Lung (tissue), 12 donors: Measurements from ENCODE around the gene C4BPB. TPM values are rescaled to one million over a fixed set of nuclear protein-coding genes. Genes with fewer than 3 reads are reported as not detected.

Experiments used
- ATAC-seq: fragments of 200-7000 bp; cut with Tn5 transposase; one replicate; pipeline ENCODE4 v1.9.1; 2020; ENCODE audit warnings: moderate number of reproducible peaks; ENCODE audit not compliant: insufficient read depth, low FRiP score
- DNase-seq, 3 donors: peaks; one replicate each; pipeline ENCODE4 v3.0.0-alpha.2; 2013 to 2017
- H3K27ac ChIP-seq, 2 donors: one replicate each; pipeline ENCODE4 v1.5.1; 2013; ENCODE audit warnings: mild to moderate bottlenecking in 2 of 2, moderate library complexity in 2 of 2, control low read depth in 1 of 2, inconsistent platforms in 1 of 2, low read depth in 1 of 2, low read length in 1 of 2
- H3K27me3 ChIP-seq, 3 donors: one replicate each; pipeline ENCODE4 v1.5.1; 2013; ENCODE audit warnings: low read length in 2 of 3; ENCODE audit not compliant: control insufficient read depth in 3 of 3, insufficient read depth in 3 of 3
- H3K36me3 ChIP-seq, 4 donors: one replicate each; pipeline ENCODE4 v1.5.1; 2013; ENCODE audit warnings: low read length in 4 of 4, mild to moderate bottlenecking in 1 of 4, moderate library complexity in 1 of 4; ENCODE audit not compliant: control insufficient read depth in 4 of 4, insufficient read depth in 4 of 4
- H3K4me1 ChIP-seq, 5 donors: one replicate each; pipeline ENCODE4 v1.5.1; 2013; ENCODE audit warnings: low read length in 5 of 5, mild to moderate bottlenecking in 2 of 5, moderate library complexity in 1 of 5; ENCODE audit not compliant: control insufficient read depth in 5 of 5, insufficient read depth in 5 of 5
- H3K4me3 ChIP-seq: one replicate; pipeline ENCODE4 v1.5.1; 2013; ENCODE audit warnings: mild to moderate bottlenecking, control low read depth, moderate library complexity
- H3K9ac ChIP-seq, 2 donors: one replicate each; pipeline ENCODE4 v1.5.1; 2013; ENCODE audit warnings: low read length in 2 of 2, control low read depth in 1 of 2; ENCODE audit not compliant: insufficient read depth in 1 of 2
- H3K9me3 ChIP-seq, 4 donors: one replicate each; pipeline ENCODE4 v1.5.1; 2013; ENCODE audit warnings: low read length in 3 of 4, mild to moderate bottlenecking in 1 of 4, moderate library complexity in 1 of 4; ENCODE audit not compliant: control insufficient read depth in 4 of 4, insufficient read depth in 3 of 4
- WGBS, 2 donors: extraction: QIAGEN DNeasy Blood & Tissue Kit; methylation state at CpG; one replicate each; pipeline ENCODE4 v1.1.7; 2013; 5-methylcytosine and 5-hydroxymethylcytosine counted together
- polyA plus RNA-seq, 2 donors: library from polyadenylated mRNA; stranded (reverse); fragments of 200-250 nt; gene quantifications; one replicate each; pipeline ENCODE4 v1.2.1, GENCODE V29; 2013
- total RNA-seq, 2 donors: library from RNA; depleted of rRNA in 1 of 2; stranded (reverse); fragments of >200 nt in 1 of 2; gene quantifications; one replicate each; pipeline ENCODE4 v1.2.1, GENCODE V29; 2014 to 2021
- TF ChIP-seq, protein P1 (sequence below): IDR thresholded peaks from 2 replicates; pipeline ENCODE4 v1.5.1; 2012; ENCODE audit warnings: mild to moderate bottlenecking; ENCODE audit errors: control extremely low read depth, extremely low read depth
- donor health status: control.
- donor health status: control.
- donor health status: Bipolar disorder and iron deficiency.
- donor health status: healthy.
- donor health status: DM: yes; HTN: yes; CAD: no.

Gene C4BPB
- total and polyA plus RNA-seq, 4 donors, result 2.6 to 6.5 (median 4.7) TPM

- ATAC-seq, result peak; percentile 3
- peaks cover 0 to 25% (median 5%) of the 10 kb centered on the region in 5 donors for H3K4me1 ChIP-seq
- WGBS, 2 donors, result 49 to 55% methylated on average over 15 of the region's 15 CpGs
Measured at GRCh38 chr1:207051191-207051943, 37.3 kb upstream of the C4BPB start, which contains the start of gene YOD1. Gene YOD1, minus strand, starts transcription at chr1:207051208. Its CDS starts 178 bp downstream, at chr1:207051030.

DNA sequence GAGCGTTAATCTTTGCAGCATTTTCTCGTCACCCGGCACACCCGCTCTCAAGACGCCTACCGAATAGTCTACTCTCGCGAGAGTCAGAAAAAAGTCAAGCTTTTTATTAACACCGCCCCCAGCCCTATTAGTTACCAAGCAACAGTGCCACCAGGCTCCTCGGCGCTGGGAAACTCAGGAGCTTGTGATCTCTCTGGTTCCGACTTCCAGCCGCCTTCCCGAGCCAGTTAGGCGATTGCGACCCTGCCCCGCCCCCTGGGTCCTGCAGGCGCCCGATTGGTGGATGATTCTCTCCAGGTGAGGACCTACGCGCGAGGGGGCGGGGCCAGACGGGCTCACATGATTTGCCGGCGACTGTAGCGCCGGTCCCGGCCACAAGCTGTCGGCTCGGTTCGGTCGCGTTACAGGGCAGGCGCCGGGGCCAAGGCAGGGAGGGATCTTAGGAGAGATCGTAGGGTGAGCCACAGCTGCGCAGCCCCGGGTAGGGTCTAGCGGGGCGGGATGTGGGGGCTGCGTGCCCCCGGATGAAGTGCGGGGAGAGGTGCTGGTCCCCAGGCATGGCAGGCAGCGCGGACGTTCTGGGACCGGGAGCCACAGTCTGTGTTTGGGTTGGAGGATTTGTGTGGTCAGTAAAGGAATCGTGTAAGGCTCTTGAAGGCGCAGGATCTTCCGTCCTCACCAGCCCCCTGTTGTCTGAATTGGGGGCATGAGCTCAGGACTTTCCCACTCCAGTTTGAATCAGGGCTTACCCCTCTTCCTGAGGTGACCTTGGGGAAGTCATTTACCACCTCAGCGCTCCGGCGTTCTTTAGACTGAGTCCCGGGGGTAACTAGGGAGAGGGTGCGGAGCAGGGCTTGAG is 35.5 kb upstream of the C4BPB start, which contains the start of gene PFKFB2:
TSS of gene PFKFB2 (plus strand) at position 365 of the 859 bp plus-strand sequence. CDS start 1,443 bp downstream, outside the sequence.
- 5% methylated on average over 56 of the region's 56 CpGs for WGBS, 2 donors

More at GRCh38 chr1:207051191-207051943, 37.3 kb upstream of the C4BPB start, which contains the start of gene YOD1:
- Histone ChIP-seq H3K9me3 (no peaks in the 10 kb centered on the region), H3K9ac (peak within 1 kb of the TSS; percentile 86 to 96), H3K36me3 (peaks cover 3 to 21% (median 11%) of the 10 kb centered on the region in 4 donors), H3K4me3 (peak within 1 kb of the TSS; percentile 55), H3K27ac (peak within 1 kb of the TSS; percentile 85 to 97), H3K27me3 (no peaks in the 10 kb centered on the region)
- DNase-seq, result no peak
- TF ChIP-seq, protein P1, sequence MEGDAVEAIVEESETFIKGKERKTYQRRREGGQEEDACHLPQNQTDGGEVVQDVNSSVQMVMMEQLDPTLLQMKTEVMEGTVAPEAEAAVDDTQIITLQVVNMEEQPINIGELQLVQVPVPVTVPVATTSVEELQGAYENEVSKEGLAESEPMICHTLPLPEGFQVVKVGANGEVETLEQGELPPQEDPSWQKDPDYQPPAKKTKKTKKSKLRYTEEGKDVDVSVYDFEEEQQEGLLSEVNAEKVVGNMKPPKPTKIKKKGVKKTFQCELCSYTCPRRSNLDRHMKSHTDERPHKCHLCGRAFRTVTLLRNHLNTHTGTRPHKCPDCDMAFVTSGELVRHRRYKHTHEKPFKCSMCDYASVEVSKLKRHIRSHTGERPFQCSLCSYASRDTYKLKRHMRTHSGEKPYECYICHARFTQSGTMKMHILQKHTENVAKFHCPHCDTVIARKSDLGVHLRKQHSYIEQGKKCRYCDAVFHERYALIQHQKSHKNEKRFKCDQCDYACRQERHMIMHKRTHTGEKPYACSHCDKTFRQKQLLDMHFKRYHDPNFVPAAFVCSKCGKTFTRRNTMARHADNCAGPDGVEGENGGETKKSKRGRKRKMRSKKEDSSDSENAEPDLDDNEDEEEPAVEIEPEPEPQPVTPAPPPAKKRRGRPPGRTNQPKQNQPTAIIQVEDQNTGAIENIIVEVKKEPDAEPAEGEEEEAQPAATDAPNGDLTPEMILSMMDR, result no peak

DNA sequence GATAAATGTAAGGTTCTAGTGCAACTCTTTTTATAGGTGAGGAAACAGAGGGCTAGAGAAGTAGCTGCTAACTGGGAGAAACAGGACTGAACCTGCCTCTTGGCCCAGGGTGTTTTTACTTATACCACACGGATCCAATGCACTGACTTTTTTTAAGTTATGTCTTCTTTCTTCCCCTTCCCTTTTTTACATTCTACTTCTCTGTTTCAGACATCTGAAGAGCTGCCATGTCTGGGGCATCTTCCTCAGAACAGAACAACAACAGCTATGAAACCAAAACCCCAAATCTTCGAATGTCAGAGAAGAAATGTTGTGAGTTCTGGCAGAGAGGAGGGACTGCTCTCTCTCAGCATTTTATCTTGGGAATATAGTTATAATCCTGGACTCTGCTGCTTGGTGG is 34.2 kb upstream of the C4BPB start:
- Histone ChIP-seq H3K27ac (peak overlapping the region in 1 of 2 donors; percentile 78), H3K4me1 (peaks cover 0 to 8% (median 5%) of the 10 kb centered on the region in 5 donors), H3K9me3 (no peaks in the 10 kb centered on the region), H3K4me3 (no peak overlapping the region), H3K9ac (no peak overlapping the region), H3K27me3 (no peaks in the 10 kb centered on the region), H3K36me3 (peaks cover 0 to 6% (median 0%) of the 10 kb centered on the region in 4 donors)
- DNase-seq (no peak), ATAC-seq (no peak)
- TF ChIP-seq, protein P1, result no peak
- 31 to 40% methylated on average over 2 of the region's 2 CpGs for WGBS, 2 donors

More for the DNA sequence above, 35.5 kb upstream of the C4BPB start, which contains the start of gene PFKFB2:
- peak; percentile 96 to 98 (median 97) for DNase-seq
- Histone ChIP-seq H3K9me3 (no peaks in the 10 kb centered on the region), H3K27ac (peak within 1 kb of the TSS; percentile 85 to 97), H3K9ac (peak within 1 kb of the TSS; percentile 79 to 85), H3K27me3 (no peaks in the 10 kb centered on the region), H3K4me3 (peak within 1 kb of the TSS; percentile 66), H3K4me1 (peaks cover 0 to 15% (median 5%) of the 10 kb centered on the region in 5 donors), H3K36me3 (peaks cover 3 to 15% (median 9%) of the 10 kb centered on the region in 4 donors)
- TF ChIP-seq, protein P1, result no peak
- ATAC-seq, result peak; percentile 85
